HG02610 (cell line): Measurements from ENCODE around the gene AKT3.

Source experiments
- ATAC-seq: cut with Tn5 transposase; IDR thresholded peaks from one replicate; pipeline ENCODE4 v1.9.1; 2021; ENCODE audit warnings: mild to moderate bottlenecking, moderate library complexity; ENCODE audit not compliant: unreplicated experiment

AKT3 gene

GRCh38 chr1:243562473-243562872 is 287.6 kb downstream of the AKT3 start:
- ATAC-seq, result no peak

GRCh38 chr1:243561588-243562319 is 288.3 kb downstream of the AKT3 start:
- no peak for ATAC-seq

GRCh38 chr1:243559575-243560162 is 290.4 kb downstream of the AKT3 start:
- no peak for ATAC-seq

GRCh38 chr1:243558576-243558975 is 291.5 kb downstream of the AKT3 start:
- no peak for ATAC-seq

GRCh38 chr1:243557866-243558265 is 292.2 kb downstream of the AKT3 start:
- ATAC-seq, result no peak

- no peak for ATAC-seq
These were observed 295.4 kb downstream of the AKT3 start for GRCh38 chr1:243554686-243555085.

- ATAC-seq, result no peak
These were observed 297.0 kb downstream of the AKT3 start for GRCh38 chr1:243553090-243553489.

- no peak for ATAC-seq
These were observed 299.8 kb downstream of the AKT3 start for GRCh38 chr1:243550276-243550675.

- ATAC-seq, result no peak
These were observed 300.3 kb downstream of the AKT3 start for GRCh38 chr1:243549791-243550190.

- no peak for ATAC-seq
These were observed 300.9 kb downstream of the AKT3 start for GRCh38 chr1:243549108-243549507.

- ATAC-seq, result no peak
These were observed 301.5 kb downstream of the AKT3 start for GRCh38 chr1:243548516-243548915.

- no peak for ATAC-seq
These were observed 302.2 kb downstream of the AKT3 start for GRCh38 chr1:243547891-243548290.

- ATAC-seq, result no peak
These were observed 303.6 kb downstream of the AKT3 start for GRCh38 chr1:243546457-243546856.

- no peak for ATAC-seq
These were observed 306.5 kb downstream of the AKT3 start for GRCh38 chr1:243543501-243543900.

- no peak for ATAC-seq
These were observed 307.2 kb downstream of the AKT3 start for GRCh38 chr1:243542739-243543415.

- no peak for ATAC-seq
These were observed 310.4 kb downstream of the AKT3 start for GRCh38 chr1:243539636-243540035.

- ATAC-seq, result no peak
These were observed 315.0 kb downstream of the AKT3 start for GRCh38 chr1:243535014-243535413.

GRCh38 chr1:243529512-243529911 is 320.5 kb downstream of the AKT3 start:
- no peak for ATAC-seq

- no peak for ATAC-seq
These were observed 321.5 kb downstream of the AKT3 start for GRCh38 chr1:243528459-243529121.

GRCh38 chr1:243526180-243526579 is 323.9 kb downstream of the AKT3 start:
- ATAC-seq, result no peak

- ATAC-seq, result no peak
These were observed 325.0 kb downstream of the AKT3 start for GRCh38 chr1:243525085-243525487.

GRCh38 chr1:243523766-243524165 is 326.3 kb downstream of the AKT3 start:
- no peak for ATAC-seq
